H1 (cell line): ENCODE measurements around the gene GBX1. TPM values are rescaled to one million over a fixed set of nuclear protein-coding genes. Genes with fewer than 3 reads are reported as not detected.
A peak's percentile ranks its signal among the peaks of the same experiment; 100 is the strongest.

Experiments used
- CTCF ChIA-PET: fragments of 300-600 bp; sonication (Branson Sonifier 250); formaldehyde crosslinking; loops from one replicate; lab custom pipeline; 2021; ENCODE audit not compliant: partially characterized antibody; lab: Charles Lee
- POLR2A ChIA-PET: fragments of 300-600 bp; sonication (Branson Sonifier 250); formaldehyde crosslinking; loops from one replicate; lab custom pipeline; 2021; ENCODE audit warnings: inconsistent platforms; ENCODE audit not compliant: partially characterized antibody; lab: Charles Lee
- DNase-seq, 2 experiments: peaks; one replicate each; pipeline versions ENCODE4 v3.0.0 to v3.0.0-alpha.2; 2010 to 2022; ENCODE audit warnings: low spot score in 2 of 2, low read depth in 1 of 2, mixed read lengths in 1 of 2
- FAIRE-seq: peaks from 2 replicates; lab custom pipeline; 2011; peaks lifted over from hg19 to GRCh38; lab: Jason Lieb, UNC
- H2AFZ ChIP-seq: 2 replicates; pipeline ENCODE4 v1.8.1; 2012; ENCODE audit warnings: low read length, inconsistent platforms
- H2AK5ac ChIP-seq: 2 replicates; pipeline ENCODE4 v1.6.1; 2013; ENCODE audit warnings: low read depth, low read length
- H2BK120ac ChIP-seq: replicated peaks from 2 replicates; pipeline ENCODE3; 2013; ENCODE audit warnings: low read depth, low read length, inconsistent platforms
- H2BK12ac ChIP-seq: 2 replicates; pipeline ENCODE4 v1.6.1; 2013; ENCODE audit warnings: low read depth, low read length
- H2BK15ac ChIP-seq: 2 replicates; pipeline ENCODE4 v1.6.1; 2013; ENCODE audit warnings: low read length
- H2BK20ac ChIP-seq: 2 replicates; pipeline ENCODE4 v1.6.1; 2013; ENCODE audit warnings: low read length
- H2BK5ac ChIP-seq: 2 replicates; pipeline ENCODE4 v1.6.1; 2013; ENCODE audit warnings: low read depth, low read length
- H3K14ac ChIP-seq: 2 replicates; pipeline ENCODE4 v1.6.1; 2013; ENCODE audit warnings: inconsistent platforms; ENCODE audit not compliant: insufficient read length
- H3K18ac ChIP-seq: 2 replicates; pipeline ENCODE4 v1.6.1; 2013; ENCODE audit warnings: low read length; ENCODE audit errors: extremely low read depth
- H3K23ac ChIP-seq: 2 replicates; pipeline ENCODE4 v1.6.1; 2013; ENCODE audit warnings: inconsistent platforms; ENCODE audit not compliant: insufficient read length
- H3K23me2 ChIP-seq: 2 replicates; pipeline ENCODE4 v1.6.1; 2013; ENCODE audit warnings: low read depth, low read length
- H3K27ac ChIP-seq: 2 replicates; pipeline ENCODE4 v1.6.1; 2011; ENCODE audit warnings: low read depth, low read length, inconsistent platforms
- H3K27me3 ChIP-seq, 4 experiments: replicated peaks in 1 of 4; 1 replicate in 1 of 4; 2 replicates in 3 of 4; pipeline versions ENCODE4 v1.6.1 to v1.8.1; 2011 to 2013; ENCODE audit warnings: low read length in 3 of 4, mild to moderate bottlenecking in 3 of 4, inconsistent platforms in 2 of 4, mixed read lengths in 2 of 4, moderate library complexity in 1 of 4; ENCODE audit not compliant: control insufficient read depth in 3 of 4, insufficient read depth in 3 of 4; ENCODE audit errors: extremely low read depth in 1 of 4
- H3K36me3 ChIP-seq, 4 experiments: 2 replicates each; pipeline versions ENCODE4 v1.6.1 to v1.8.1; 2011 to 2013; ENCODE audit warnings: mild to moderate bottlenecking in 4 of 4, low read length in 3 of 4, moderate library complexity in 2 of 4, control low read depth in 1 of 4, inconsistent platforms in 1 of 4; ENCODE audit not compliant: insufficient read depth in 4 of 4, control insufficient read depth in 2 of 4
- H3K4ac ChIP-seq: replicated peaks from 2 replicates; pipeline ENCODE3; 2013; ENCODE audit warnings: low read length, low read depth, mixed read lengths, inconsistent platforms; ENCODE audit not compliant: insufficient read length
- H3K4me1 ChIP-seq, 4 experiments: replicated peaks in 1 of 4; 1 replicate in 1 of 4; 2 replicates in 3 of 4; pipeline versions ENCODE4 v1.6.1 to v1.8.1; 2011 to 2013; ENCODE audit warnings: low read length in 3 of 4, inconsistent platforms in 2 of 4, mixed read lengths in 1 of 4; ENCODE audit not compliant: insufficient read depth in 4 of 4, control insufficient read depth in 3 of 4
- H3K4me2 ChIP-seq, 2 experiments: 2 replicates each; pipeline versions ENCODE4 v1.6.1 to v1.8.1; 2011 to 2013; ENCODE audit warnings: low read depth in 2 of 2, low read length in 2 of 2, control low read depth in 1 of 2, inconsistent platforms in 1 of 2, mild to moderate bottlenecking in 1 of 2; ENCODE audit not compliant: insufficient read depth in 1 of 2
- H3K4me3 ChIP-seq, 4 experiments: fragments of 200-600, 300-600 bp in 1 of 4; sonication (generic), shearing (Covaris generic), sonication (Bioruptor Twin) in 1 of 4; 2 replicates each; pipeline versions ENCODE4 v1.5.1 to v1.8.1; 2011 to 2016; ENCODE audit warnings: low read length in 4 of 4, low read depth in 3 of 4, control low read depth in 2 of 4, inconsistent platforms in 2 of 4, mild to moderate bottlenecking in 2 of 4, mixed read lengths in 1 of 4, moderate library complexity in 1 of 4; ENCODE audit not compliant: insufficient read depth in 2 of 4; ENCODE audit errors: extremely low read depth in 1 of 4
- H3K56ac ChIP-seq: replicated peaks from 2 replicates; pipeline ENCODE3; 2013; ENCODE audit warnings: low read depth, mild to moderate bottlenecking, mixed read lengths, low read length, inconsistent platforms; ENCODE audit not compliant: insufficient read length
- H3K79me1 ChIP-seq: 2 replicates; pipeline ENCODE4 v1.6.1; 2013; ENCODE audit warnings: low read depth, low read length, control low read depth
- H3K79me2 ChIP-seq, 2 experiments: 2 replicates each; pipeline versions ENCODE4 v1.6.1 to v1.8.1; 2012 to 2013; ENCODE audit warnings: low read length in 2 of 2, mild to moderate bottlenecking in 2 of 2, inconsistent platforms in 1 of 2; ENCODE audit not compliant: insufficient read depth in 2 of 2, control insufficient read depth in 1 of 2
- H3K9ac ChIP-seq, 4 experiments: replicated peaks in 1 of 4; 1 replicate in 1 of 4; 2 replicates in 3 of 4; pipeline versions ENCODE4 v1.6.1 to v1.8.1; 2011 to 2013; ENCODE audit warnings: low read depth in 3 of 4, low read length in 3 of 4, control low read depth in 2 of 4, mild to moderate bottlenecking in 2 of 4, moderate library complexity in 2 of 4, inconsistent platforms in 1 of 4; ENCODE audit errors: extremely low read depth in 1 of 4
- H3K9me3 ChIP-seq, 2 experiments: 2 replicates each; pipeline versions ENCODE4 v1.6.1 to v1.8.1; 2012 to 2013; ENCODE audit warnings: mild to moderate bottlenecking in 2 of 2, moderate library complexity in 2 of 2, control low read depth in 1 of 2, inconsistent platforms in 1 of 2, low read depth in 1 of 2, low read length in 1 of 2, mixed read lengths in 1 of 2; ENCODE audit not compliant: insufficient read depth in 2 of 2
- H4K20me1 ChIP-seq, 2 experiments: replicated peaks in 1 of 2; 2 replicates each; pipeline versions ENCODE3 to v1.8.1; 2011 to 2013; ENCODE audit warnings: inconsistent platforms in 2 of 2, low read length in 2 of 2, mild to moderate bottlenecking in 1 of 2; ENCODE audit not compliant: insufficient read depth in 2 of 2, control insufficient read depth in 1 of 2
- H4K5ac ChIP-seq: 2 replicates; pipeline ENCODE4 v1.6.1; 2013; ENCODE audit warnings: low read length, low read depth, mixed read lengths, inconsistent platforms; ENCODE audit not compliant: insufficient read length
- H4K8ac ChIP-seq: 2 replicates; pipeline ENCODE4 v1.8.0; 2013; ENCODE audit warnings: mild to moderate bottlenecking, moderate library complexity, low read length, inconsistent platforms; ENCODE audit not compliant: insufficient read depth; ENCODE audit errors: extremely low read depth
- H4K91ac ChIP-seq: replicated peaks from 2 replicates; pipeline ENCODE3; 2013; ENCODE audit warnings: low read length, mixed read lengths, inconsistent platforms; ENCODE audit not compliant: insufficient read length
- E2F6 ChIP-seq: IDR thresholded peaks from 2 replicates; pipeline ENCODE4 v1.6.1; 2012; ENCODE audit warnings: inconsistent platforms
- EP300 ChIP-seq, 2 experiments: IDR thresholded peaks; 1 replicate in 1 of 2; 2 replicates in 1 of 2; pipeline ENCODE4 v1.6.1; 2011 to 2012; ENCODE audit warnings: low read depth in 2 of 2, low read length in 2 of 2, mild to moderate bottlenecking in 2 of 2, borderline replicate concordance in 1 of 2, inconsistent platforms in 1 of 2, moderate library complexity in 1 of 2
- EZH2 ChIP-seq: fragments of 200-600 bp; sonication (generic); IDR thresholded peaks from 2 replicates; pipeline ENCODE4 v1.7.1; 2012; ENCODE audit warnings: low read depth, mild to moderate bottlenecking, moderate library complexity, low read length, inconsistent platforms; ENCODE audit not compliant: severe bottlenecking
- KDM4A ChIP-seq: IDR thresholded peaks from one replicate; pipeline ENCODE4 v1.7.1; 2012; ENCODE audit warnings: low read depth, mild to moderate bottlenecking, moderate library complexity, low read length, inconsistent platforms; ENCODE audit not compliant: severe bottlenecking
- SRF ChIP-seq: IDR thresholded peaks from 2 replicates; pipeline ENCODE4 v1.6.1; 2011; ENCODE audit warnings: mild to moderate bottlenecking, low read depth, low read length, moderate library complexity
- SUZ12 ChIP-seq: fragments of 200-600 bp; sonication (generic); IDR thresholded peaks from 2 replicates; pipeline ENCODE4 v1.6.1; 2012; ENCODE audit warnings: mild to moderate bottlenecking, inconsistent platforms, low read length, moderate library complexity, mixed read lengths
- WGBS, 2 experiments: shearing (Covaris generic) in 1 of 2; methylation state at CpG; one replicate each; pipeline versions ENCODE4 v1.1.6 to v1.1.7; 2013 to 2015; ENCODE audit warnings: low lambda C conversion rate in 2 of 2, mixed read lengths in 2 of 2, inconsistent platforms in 1 of 2, low coverage in 1 of 2, missing lambda C conversion rate in 1 of 2; ENCODE audit not compliant: insufficient replicate concordance in 2 of 2, insufficient coverage in 1 of 2, insufficient read length in 1 of 2; ENCODE audit errors: extremely low coverage in 1 of 2, missing lambda C conversion rate in 1 of 2; 5-methylcytosine and 5-hydroxymethylcytosine counted together
- long read RNA-seq, 2 experiments: library from RNA in 1 of 2; library from capped mRNA in 1 of 2; stranded (forward); transcript quantifications; one replicate each; pipeline ENCODE4 v2.0.0, GENCODE V29; 2021; ENCODE audit warnings: inconsistent platforms in 1 of 2
- polyA minus RNA-seq, 3 experiments: library from RNA; depleted of rRNA, polyadenylated mRNA; stranded (reverse); fragments of >200 nt; gene quantifications; 1 replicate in 2 of 3; 2 replicates in 1 of 3; pipeline ENCODE4 v1.2.3, GENCODE V29; 2011
- polyA plus RNA-seq, 7 experiments: library from polyadenylated mRNA; depleted of rRNA in 3 of 7; stranded (reverse) in 5 of 7; unstranded in 2 of 7; fragments of >200 nt in 5 of 7; fragments of 200-250 nt in 2 of 7; gene quantifications; 1 replicate in 5 of 7; 2 replicates in 1 of 7; 4 replicates in 1 of 7; pipeline versions ENCODE4 v1.2.1 to v1.2.3, GENCODE V29; 2011 to 2013; ENCODE audit warnings: missing spikeins in 2 of 7, mixed read lengths in 2 of 7
- total RNA-seq: library from RNA; stranded (reverse); fragmentation: NEBNext Ultra II Directional; extraction: Animal tissue kit (Norgen Biotek cat#: 25700); gene quantifications from 2 replicates; pipeline ENCODE4 v1.2.1, GENCODE V29; 2021

GBX1 gene
- total RNA-seq (not detected in 2 replicates), polyA plus RNA-seq (2011; rRNA removed) (not detected in 2 replicates), polyA minus RNA-seq (2011; rRNA and poly(A)+ RNA removed) (not detected in 2 replicates)
- polyA plus RNA-seq (2011; cell fraction: cytosol; rRNA removed), result 0.06 TPM
- 0.20 TPM for polyA plus RNA-seq (2011; cell fraction: nucleus; rRNA removed)
- polyA plus RNA-seq (2012, experiment 1 of 2), result 0.23 to 0.32 TPM in 2 of 4 replicates, not detected in the others
- not detected for polyA plus RNA-seq (2012, experiment 2 of 2)
- not detected for polyA plus RNA-seq (2013, experiment 1 of 2)
- polyA plus RNA-seq (2013, experiment 2 of 2), result 0.09 TPM
- polyA minus RNA-seq (2011; cell fraction: cytosol; rRNA and poly(A)+ RNA removed), result not detected
- polyA minus RNA-seq (2011; cell fraction: nucleus; rRNA and poly(A)+ RNA removed), result 1.00 TPM
- long read RNA-seq, experiment 1, partial matches to known transcripts, result 0 of 1 reads
- long read RNA-seq, experiment 1, other reads (novel, unspliced or antisense), result 0 of 1 reads
- long read RNA-seq, experiment 2, result 0 reads

- peaks cover 43 to 75% (median 59%) of the 10 kb centered on the region in 4 experiments for H3K27me3 ChIP-seq
- H4K20me1 ChIP-seq, result peaks cover 2% of the 10 kb centered on the region in 2 experiments
- peaks cover 0 to 3% (median under 1%) of the 10 kb centered on the region in 4 experiments; a peak in 2 of 7 replicates for H3K4me1 ChIP-seq
- no peak within 1 kb of the TSS for H2BK20ac ChIP-seq
- no peaks in the 10 kb centered on the region for H3K79me2 ChIP-seq
- H3K9ac ChIP-seq, result peak within 1 kb of the TSS in 1 of 4 experiments; percentile 44; a peak in 1 of 7 replicates
- peak within 1 kb of the TSS; percentile 63 to 84 for H3K4me2 ChIP-seq
- H2AK5ac ChIP-seq, result no peak within 1 kb of the TSS
- H3K79me1 ChIP-seq, result no peaks in the 10 kb centered on the region
- H3K36me3 ChIP-seq, result no peaks in the 10 kb centered on the region; a peak in 1 of 8 replicates
- no peaks in the 10 kb centered on the region for H3K9me3 ChIP-seq
- CTCF ChIA-PET, result interaction anchor here (0.6 to 8.3 kb wide), 18 partner anchors 9 to 204 kb away, joined by 3 to 75 read pairs (median 5); no protein-coding TSS in a partner anchor
- peak within 1 kb of the TSS; percentile 35 to 69 (median 42) for H3K4me3 ChIP-seq
- peak in 1 of 2 experiments; percentile 63 for DNase-seq
- no peak within 1 kb of the TSS for H3K4ac ChIP-seq
- H2AFZ ChIP-seq, result no peak within 1 kb of the TSS
- peaks cover 4% of the 10 kb centered on the region; the same call in 1 of the 2 replicates for H3K23me2 ChIP-seq
- H3K18ac ChIP-seq, result 0 out of 2 replicates have a peak within 1 kb of the TSS, but pooled peaks have one; percentile 6
- H2BK15ac ChIP-seq, result no peak within 1 kb of the TSS
- H3K14ac ChIP-seq, result no peak within 1 kb of the TSS
- FAIRE-seq, result no peak
- no peak within 1 kb of the TSS for H4K8ac ChIP-seq
- POLR2A ChIA-PET, result interaction anchor here (0.9 to 1.4 kb wide), 2 partner anchors 8 to 66 kb away, joined by 3 read pairs; no protein-coding TSS in a partner anchor
- H3K27ac ChIP-seq, result no peak within 1 kb of the TSS
- WGBS, 2 experiments, result 2% methylated on average over 42 of the region's 101 CpGs; no CpG with 5 or more reads in 1 of the 2 experiments
- H2BK12ac ChIP-seq, result no peak within 1 kb of the TSS
- H4K91ac ChIP-seq, result no peak within 1 kb of the TSS
- no peak within 1 kb of the TSS for H3K23ac ChIP-seq
- H2BK120ac ChIP-seq, result no peak within 1 kb of the TSS
- H3K56ac ChIP-seq, result no peak within 1 kb of the TSS
- no peak within 1 kb of the TSS for H2BK5ac ChIP-seq
- H4K5ac ChIP-seq, result no peak within 1 kb of the TSS
- TF ChIP-seq SUZ12 (peak; percentile 7), SRF (no peak), EP300 (IDR thresholded peaks at IDR 0.05; ENCODE audit: borderline replicate concordance in 1 of 2, low read depth in 2 of 2, low read length in 2 of 2) (no peak), E2F6 (peak; percentile 14; the same call in 1 of the 2 replicates), KDM4A (peak; percentile 14), EZH2 (peak; percentile 69)
Measured at GRCh38 chr7:151167197-151167961, at the start of gene GBX1. GBX1 (minus strand) TSS chr7:151167694; CDS start chr7:151167548, 146 bp downstream.
